Myocyte (in vitro differentiated cells): ENCODE data around the gene NES. TPM values are rescaled to one million over a fixed set of nuclear protein-coding genes. Genes with fewer than 3 reads are reported as not detected.
A peak's percentile ranks its signal among the peaks of the same experiment; 100 is the strongest.

Source experiments
- DNase-seq: peaks from one replicate; pipeline ENCODE4 v3.0.0-alpha.2; 2012; ENCODE audit warnings: low read depth
- total RNA-seq: library from RNA; depleted of rRNA; stranded (reverse); fragments of >200 nt; gene quantifications from 2 replicates; pipeline ENCODE4 v1.2.3, GENCODE V29; 2014

Gene NES
- total RNA-seq, 1 donor from 2014 or later, result 1,770 TPM

DNA sequence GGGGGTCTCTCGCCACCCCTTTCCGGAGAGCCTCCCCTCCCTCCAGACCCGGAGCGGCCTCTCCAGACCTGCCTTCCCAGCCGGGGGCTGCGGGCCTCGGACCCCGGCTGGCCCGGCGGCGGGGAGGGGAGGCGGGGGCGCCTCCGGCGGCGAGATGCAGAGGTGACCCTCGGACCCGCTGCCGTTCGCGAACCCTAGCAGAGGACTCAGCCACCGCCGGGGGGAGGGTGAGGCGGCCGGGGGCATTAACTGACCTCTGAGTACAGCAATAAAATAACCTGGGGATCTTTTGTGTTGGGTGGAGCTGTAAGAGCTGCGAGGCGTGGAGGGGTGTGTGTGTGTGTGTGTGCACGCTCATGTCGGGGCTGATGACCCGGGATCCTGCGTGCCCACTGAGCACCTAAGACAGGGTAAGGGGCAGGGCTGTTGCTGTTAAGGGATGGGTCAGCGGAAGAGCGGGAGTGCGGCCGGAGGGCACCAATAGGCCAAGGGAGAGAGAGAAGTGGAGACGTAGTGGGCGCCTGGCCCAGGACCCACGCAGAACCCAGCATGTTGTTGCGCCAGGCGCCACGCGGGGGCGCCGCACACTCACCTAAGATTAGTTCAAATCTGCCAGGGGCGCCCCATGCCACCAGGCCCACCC lies 51.6 kb downstream of the NES start:
- DNase-seq, result peak; percentile 50

DNA sequence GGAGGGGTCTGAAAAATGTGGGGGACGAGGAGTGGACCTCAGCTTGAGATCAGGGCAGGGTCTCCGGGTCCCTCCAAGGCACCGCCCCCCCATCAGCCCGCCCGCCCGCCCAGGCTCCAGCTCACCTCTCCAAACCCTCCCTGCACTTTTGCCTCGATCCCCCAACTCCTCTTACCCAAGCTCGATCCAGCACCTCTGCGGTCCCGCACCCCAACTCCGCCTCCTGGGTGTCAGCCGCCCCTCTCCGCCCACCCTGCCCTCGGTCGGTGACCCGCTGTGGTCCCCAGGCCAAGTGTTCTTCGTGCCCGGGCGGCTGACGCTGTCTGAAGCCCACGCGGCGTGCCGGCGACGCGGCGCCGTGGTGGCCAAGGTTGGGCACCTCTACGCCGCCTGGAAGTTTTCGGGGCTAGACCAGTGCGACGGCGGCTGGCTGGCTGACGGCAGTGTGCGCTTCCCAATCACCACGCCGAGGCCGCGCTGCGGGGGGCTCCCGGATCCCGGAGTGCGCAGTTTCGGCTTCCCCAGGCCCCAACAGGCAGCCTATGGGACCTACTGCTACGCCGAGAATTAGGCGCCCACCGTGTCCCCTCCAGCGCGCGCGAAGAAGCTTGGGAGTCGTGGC lies 52.3 kb downstream of the NES start:
- no peak for DNase-seq

DNA sequence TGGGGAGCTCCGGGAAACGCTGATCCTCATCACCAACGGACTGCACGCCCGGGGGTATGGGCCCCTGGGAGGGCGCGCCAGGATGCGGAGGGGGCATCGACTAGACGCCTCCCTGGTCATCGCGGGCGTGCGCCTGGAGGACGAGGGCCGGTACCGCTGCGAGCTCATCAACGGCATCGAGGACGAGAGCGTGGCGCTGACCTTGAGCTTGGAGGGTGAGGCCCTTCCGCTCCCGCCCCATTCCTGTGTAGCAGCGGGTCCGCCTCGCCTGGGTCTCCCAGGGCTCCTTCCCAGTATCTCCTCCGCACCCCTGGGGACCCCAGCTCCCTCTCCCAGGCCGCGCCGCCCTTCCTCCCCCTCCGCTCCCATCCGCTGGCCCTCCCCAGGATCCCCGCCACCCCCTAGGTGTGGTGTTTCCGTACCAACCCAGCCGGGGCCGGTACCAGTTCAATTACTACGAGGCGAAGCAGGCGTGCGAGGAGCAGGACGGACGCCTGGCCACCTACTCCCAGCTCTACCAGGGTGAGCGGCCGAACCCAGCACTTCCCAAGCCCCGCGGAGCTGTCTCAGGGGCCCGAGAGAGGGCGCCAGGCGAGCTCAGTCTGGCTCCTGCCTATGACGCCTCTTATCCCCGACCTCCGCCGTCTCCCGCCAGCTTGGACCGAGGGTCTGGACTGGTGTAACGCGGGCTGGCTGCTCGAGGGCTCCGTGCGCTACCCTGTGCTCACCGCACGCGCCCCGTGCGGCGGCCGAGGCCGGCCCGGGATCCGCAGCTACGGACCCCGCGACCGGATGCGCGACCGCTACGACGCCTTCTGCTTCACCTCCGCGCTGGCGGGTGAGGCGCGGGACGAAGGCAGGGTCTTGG lies 53.0 kb downstream of the NES start:
- no peak for DNase-seq

DNA sequence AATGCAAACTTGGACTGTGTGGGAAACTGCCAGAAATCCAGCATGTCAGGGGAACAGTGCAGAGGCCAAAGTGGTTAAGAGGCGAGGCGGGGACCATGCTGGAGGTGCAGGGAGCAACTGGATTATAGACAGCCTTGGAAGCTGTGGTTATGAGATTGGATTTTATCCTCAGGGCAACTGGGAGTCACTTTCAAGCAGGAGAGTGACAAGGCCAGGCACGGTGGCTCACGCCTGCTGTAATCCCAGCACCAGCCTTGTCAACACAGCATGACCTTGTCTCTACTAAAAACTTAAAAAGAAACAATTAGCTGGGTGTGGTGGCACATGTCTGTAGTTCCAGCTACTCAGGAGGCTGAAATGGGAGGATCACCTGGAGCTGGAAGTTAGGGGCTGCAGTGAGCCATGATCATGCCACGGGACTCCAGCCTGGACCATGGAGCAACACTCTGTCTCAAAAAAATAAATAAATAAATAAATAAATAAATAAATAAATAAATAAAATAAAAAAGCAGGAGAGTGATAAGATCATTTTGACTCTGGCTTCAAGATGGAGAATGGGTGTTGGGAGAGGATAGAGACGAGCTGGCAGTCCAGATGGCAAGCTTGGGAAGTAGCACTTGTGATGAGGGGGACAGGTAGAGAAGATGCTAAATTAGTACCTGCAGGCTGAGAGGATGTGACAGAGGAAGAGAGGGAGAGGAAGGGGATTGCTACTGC lies 54.5 kb downstream of the NES start:
- DNase-seq, result no peak

DNA sequence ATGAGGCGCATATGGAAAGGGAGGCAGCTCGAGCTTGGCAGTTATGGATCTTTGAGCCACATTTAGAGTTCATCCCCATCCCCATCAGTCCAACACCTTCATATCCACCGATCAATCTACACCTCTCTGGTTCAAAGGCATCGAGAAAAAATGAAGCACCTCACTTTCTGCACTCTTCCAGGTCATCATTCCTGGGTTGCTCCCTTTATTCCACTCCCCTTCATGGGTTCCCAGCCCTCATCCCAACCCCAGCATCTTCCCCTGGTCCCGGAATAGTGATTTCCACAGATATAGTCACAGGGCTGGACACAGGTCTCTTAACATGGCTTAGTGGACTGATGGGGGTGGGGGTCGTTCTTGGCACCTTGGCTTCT lies 57.6 kb downstream of the NES start:
- no peak for DNase-seq

DNA sequence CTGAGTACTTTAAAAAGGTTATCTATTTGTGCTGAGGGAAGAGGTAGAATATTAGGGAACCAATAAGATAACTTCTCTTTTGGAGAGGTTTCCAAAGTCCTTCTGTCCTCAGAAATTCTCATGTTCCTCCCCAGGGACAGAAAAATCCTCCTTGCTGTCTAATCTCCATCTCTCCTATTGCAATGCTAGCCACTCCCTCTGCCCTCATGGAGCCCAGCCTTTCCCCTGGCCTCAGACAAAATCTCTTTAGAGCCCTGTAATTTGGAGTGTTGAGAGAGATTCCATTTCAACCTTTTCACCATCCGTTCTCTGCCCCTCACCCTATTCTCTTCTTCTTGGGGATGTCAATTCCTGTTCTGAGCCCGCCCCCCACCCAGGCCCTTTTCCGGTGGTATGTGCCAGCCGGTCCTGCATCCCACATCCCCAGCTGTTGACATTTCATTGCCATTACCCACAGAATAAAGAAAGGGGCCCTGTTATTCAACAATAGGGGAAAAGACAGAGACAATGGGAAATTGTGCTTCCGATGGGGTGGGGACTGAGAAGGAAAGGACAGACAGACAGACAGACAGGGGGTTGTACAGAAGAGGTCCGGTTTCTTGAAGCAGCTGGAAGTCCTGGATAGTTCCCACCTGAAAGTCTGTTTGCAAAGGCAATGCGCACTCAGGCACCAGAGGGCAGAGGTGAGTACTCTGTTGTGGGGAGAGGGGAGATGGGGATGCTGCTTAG lies 58.2 kb downstream of the NES start, which contains the start of gene HAPLN2:
TSS of gene HAPLN2 (plus strand) at position 563 of the 729 bp plus-strand sequence. CDS start 4,076 bp downstream, outside the sequence.
- DNase-seq, result no peak

Other genes with a start within 250 kb of the NES start
- gene MEF2D, start 176.6 kb downstream of the NES start, total RNA-seq, result 59.2 and 62.2 TPM in 2 replicates
- 0.24 and 0.52 TPM in 2 replicates for gene IQGAP3, start 104.8 kb downstream of the NES start, total RNA-seq
- 0.19 TPM in 1 of 2 replicates, not detected in the other for gene TTC24, start 97.7 kb downstream of the NES start, total RNA-seq
- gene NAXE, start 85.6 kb downstream of the NES start, total RNA-seq, result 51.9 and 55.3 TPM in 2 replicates
- gene GPATCH4, start 75.9 kb downstream of the NES start, total RNA-seq, result 23.4 and 29.6 TPM in 2 replicates
- not detected in 2 replicates for gene HAPLN2, start 58.0 kb downstream of the NES start, total RNA-seq
- 0.11 TPM in 1 of 2 replicates, not detected in the other for gene BCAN, start 35.3 kb downstream of the NES start, total RNA-seq
- gene CRABP2, start 28.2 kb upstream of the NES start, total RNA-seq, result 5.3 and 6.2 TPM in 2 replicates
- gene METTL25B, start 51.1 kb upstream of the NES start, total RNA-seq, result 8.9 and 13.5 TPM in 2 replicates
- gene ISG20L2, start 51.4 kb upstream of the NES start, total RNA-seq, result 12.8 and 19.7 TPM in 2 replicates
- 60.6 and 65.6 TPM in 2 replicates for gene MRPL24, start 63.7 kb upstream of the NES start, total RNA-seq
- 299 and 305 TPM in 2 replicates for gene HDGF, start 74.3 kb upstream of the NES start, total RNA-seq
- 50.1 and 52.6 TPM in 2 replicates for gene PRCC, start 90.1 kb upstream of the NES start, total RNA-seq
- gene SH2D2A, start 139.4 kb upstream of the NES start, total RNA-seq, result not detected in 2 replicates
- gene INSRR, start 181.7 kb upstream of the NES start, total RNA-seq, result 0.05 TPM in 1 of 2 replicates, not detected in the other
- 0.10 and 2.5 TPM in 2 replicates for gene NTRK1, start 183.5 kb upstream of the NES start, total RNA-seq
- 0.05 TPM in 1 of 2 replicates, not detected in the other for gene PEAR1, start 216.3 kb upstream of the NES start, total RNA-seq
- not detected in 2 replicates for gene LRRC71, start 243.2 kb upstream of the NES start, total RNA-seq